ENCODE measurements around the gene SCYL1.

DNA sequence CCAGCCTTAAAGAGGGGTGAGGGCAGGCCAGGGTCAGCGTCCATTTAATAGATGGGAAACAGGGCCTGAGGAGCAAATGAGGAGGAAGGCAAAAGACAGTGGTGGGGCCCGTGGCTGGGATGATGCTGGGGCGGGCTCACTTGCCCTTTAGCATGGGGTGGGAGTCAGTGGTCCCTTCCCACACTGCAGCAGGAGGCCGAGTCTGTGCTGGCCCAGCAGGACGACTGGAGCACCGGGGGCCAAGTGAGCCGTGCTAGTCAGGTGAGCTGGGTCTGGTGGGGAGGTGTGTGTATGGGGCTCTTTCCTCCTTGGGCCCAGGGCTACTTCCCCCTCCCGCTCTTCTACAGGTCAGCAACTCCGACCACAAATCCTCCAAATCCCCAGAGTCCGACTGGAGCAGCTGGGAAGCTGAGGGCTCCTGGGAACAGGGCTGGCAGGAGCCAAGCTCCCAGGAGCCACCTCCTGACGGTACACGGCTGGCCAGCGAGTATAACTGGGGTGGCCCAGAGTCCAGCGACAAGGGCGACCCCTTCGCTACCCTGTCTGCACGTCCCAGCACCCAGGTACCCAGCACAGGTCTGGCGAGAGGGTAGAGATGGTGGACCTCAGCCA, 12.8 kb downstream of the SCYL1 start:
- TF ChIP-seq, protein P1, sequence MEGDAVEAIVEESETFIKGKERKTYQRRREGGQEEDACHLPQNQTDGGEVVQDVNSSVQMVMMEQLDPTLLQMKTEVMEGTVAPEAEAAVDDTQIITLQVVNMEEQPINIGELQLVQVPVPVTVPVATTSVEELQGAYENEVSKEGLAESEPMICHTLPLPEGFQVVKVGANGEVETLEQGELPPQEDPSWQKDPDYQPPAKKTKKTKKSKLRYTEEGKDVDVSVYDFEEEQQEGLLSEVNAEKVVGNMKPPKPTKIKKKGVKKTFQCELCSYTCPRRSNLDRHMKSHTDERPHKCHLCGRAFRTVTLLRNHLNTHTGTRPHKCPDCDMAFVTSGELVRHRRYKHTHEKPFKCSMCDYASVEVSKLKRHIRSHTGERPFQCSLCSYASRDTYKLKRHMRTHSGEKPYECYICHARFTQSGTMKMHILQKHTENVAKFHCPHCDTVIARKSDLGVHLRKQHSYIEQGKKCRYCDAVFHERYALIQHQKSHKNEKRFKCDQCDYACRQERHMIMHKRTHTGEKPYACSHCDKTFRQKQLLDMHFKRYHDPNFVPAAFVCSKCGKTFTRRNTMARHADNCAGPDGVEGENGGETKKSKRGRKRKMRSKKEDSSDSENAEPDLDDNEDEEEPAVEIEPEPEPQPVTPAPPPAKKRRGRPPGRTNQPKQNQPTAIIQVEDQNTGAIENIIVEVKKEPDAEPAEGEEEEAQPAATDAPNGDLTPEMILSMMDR (IDR thresholded peaks at IDR 0.05), result no peak
- TF ChIP-seq POLR2A (IDR thresholded peaks at IDR 0.05), result no peak

Data from tibial nerve (tissue), 3 donors.